Fibroblast of the aortic adventitia (primary cell): ENCODE data around the gene TCERG1. TPM values are rescaled to one million over a fixed set of nuclear protein-coding genes. Genes with fewer than 3 reads are reported as not detected.
A peak's percentile ranks its signal among the peaks of the same experiment; 100 is the strongest.

Source experiments
- DNase-seq: peaks from one replicate; pipeline ENCODE4 v3.0.0-alpha.2; 2010; ENCODE audit warnings: low read depth
- H3K4me3 ChIP-seq: 2 replicates; pipeline ENCODE4 v1.5.1; 2011; ENCODE audit warnings: low read depth, mild to moderate bottlenecking, control low read depth, low read length, moderate library complexity
- total RNA-seq: library from RNA; depleted of rRNA; stranded (reverse); fragments of >200 nt; gene quantifications from 2 replicates; pipeline ENCODE4 v1.2.3, GENCODE V29; 2012; ENCODE audit warnings: low replicate concordance
- TF ChIP-seq, protein P1 (sequence below): IDR thresholded peaks from 2 replicates; pipeline ENCODE4 v1.5.1; 2011; ENCODE audit warnings: mild to moderate bottlenecking, low read length, control low read depth, inconsistent platforms; ENCODE audit not compliant: insufficient read depth

Gene TCERG1
- total RNA-seq, 1 donor: 66.4 TPM

DNA sequence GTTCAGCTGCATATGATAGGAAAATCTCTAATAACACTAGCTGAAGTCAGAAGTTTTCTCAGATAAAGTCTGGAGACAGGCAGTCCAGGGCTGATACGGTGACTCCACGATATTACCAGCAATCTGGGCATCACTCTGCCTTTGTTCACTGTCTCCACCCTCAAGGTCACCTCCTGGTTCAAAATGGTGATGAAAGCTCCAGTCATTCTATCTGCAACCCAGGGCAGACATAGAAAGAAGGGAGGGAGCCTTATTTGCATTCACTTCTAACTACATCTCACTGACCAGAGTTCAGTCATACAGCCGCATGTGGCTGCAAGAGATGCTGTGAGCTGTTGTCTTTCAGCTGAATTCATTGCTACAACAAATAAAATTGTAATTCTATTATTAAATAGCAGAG, 91.3 kb downstream of the TCERG1 start:
- H3K4me3 ChIP-seq: no peak overlapping the region
- TF ChIP-seq, protein P1, sequence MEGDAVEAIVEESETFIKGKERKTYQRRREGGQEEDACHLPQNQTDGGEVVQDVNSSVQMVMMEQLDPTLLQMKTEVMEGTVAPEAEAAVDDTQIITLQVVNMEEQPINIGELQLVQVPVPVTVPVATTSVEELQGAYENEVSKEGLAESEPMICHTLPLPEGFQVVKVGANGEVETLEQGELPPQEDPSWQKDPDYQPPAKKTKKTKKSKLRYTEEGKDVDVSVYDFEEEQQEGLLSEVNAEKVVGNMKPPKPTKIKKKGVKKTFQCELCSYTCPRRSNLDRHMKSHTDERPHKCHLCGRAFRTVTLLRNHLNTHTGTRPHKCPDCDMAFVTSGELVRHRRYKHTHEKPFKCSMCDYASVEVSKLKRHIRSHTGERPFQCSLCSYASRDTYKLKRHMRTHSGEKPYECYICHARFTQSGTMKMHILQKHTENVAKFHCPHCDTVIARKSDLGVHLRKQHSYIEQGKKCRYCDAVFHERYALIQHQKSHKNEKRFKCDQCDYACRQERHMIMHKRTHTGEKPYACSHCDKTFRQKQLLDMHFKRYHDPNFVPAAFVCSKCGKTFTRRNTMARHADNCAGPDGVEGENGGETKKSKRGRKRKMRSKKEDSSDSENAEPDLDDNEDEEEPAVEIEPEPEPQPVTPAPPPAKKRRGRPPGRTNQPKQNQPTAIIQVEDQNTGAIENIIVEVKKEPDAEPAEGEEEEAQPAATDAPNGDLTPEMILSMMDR: no peak
- DNase-seq: no peak

- no peak overlapping the region for H3K4me3 ChIP-seq
- TF ChIP-seq, protein P1: no peak
Measured at GRCh38 chr5:146539973-146540372, 92.8 kb downstream of the TCERG1 start.

DNA sequence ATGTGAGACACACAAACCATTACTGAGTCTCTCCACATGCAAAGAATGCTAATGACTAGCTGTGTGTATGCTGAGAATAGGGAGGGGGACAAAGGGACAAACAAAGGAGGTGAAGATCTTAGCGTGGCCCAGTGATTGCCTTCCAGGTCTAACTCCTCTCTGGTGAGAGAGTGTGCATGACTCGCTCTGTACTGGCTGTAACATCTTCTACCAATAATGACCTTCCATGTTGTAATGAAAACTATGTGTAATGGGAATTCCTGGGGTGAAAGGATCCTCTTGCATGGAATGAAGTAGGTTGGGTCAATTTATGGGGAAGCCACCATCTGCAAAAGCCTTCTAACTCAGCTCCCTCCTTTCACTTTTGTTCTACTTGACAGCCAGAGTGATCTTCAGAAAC, 93.3 kb downstream of the TCERG1 start:
- DNase-seq: no peak
- H3K4me3 ChIP-seq: no peak overlapping the region
- TF ChIP-seq, protein P1: no peak

More at GRCh38 chr5:146539973-146540372, 92.8 kb downstream of the TCERG1 start:
- DNase-seq: no peak

DNA sequence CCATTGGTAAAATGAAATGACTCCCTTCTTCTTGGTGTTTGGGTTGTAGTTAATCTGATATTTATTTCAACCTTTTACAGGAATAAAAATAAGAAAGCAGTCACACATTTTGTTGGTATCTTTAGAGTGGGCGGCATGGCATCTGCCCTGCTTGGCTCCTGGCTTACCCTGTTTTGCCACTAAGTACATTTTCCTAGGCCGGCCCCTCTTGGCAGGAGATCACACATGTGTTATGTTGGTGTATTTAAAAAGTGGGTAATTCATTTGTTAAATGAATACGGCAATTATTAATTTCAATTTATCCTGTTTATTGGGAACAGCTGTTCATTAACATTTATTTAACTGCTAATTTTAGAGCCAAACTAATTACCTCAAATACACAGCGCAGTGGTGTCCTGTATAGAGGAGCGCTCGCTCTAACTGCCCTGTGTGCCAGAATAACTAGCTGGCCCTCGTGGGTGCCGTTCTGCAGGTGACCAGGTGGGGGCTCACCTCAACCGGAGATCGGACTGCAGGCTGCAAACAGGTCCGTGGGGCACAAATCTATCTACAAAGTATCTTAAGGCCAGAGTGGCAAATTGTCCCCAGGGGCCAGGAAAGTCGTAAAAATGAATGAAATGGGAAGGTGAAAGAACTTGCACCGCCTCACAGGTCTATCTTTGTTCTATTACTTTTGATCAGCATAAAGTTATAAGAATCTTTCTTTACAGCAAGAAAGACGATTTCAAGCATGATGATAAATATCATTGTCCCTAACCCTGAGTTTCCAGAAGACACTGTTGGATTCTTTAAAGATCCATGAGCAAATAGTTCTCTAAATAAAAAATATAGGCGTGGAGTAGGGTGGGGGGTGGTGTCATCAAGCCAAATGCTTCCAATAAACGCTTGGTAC, 95.1 kb downstream of the TCERG1 start:
- peak; percentile 62 for DNase-seq
- TF ChIP-seq, protein P1: peak; percentile 90
- no peak overlapping the region for H3K4me3 ChIP-seq

DNA sequence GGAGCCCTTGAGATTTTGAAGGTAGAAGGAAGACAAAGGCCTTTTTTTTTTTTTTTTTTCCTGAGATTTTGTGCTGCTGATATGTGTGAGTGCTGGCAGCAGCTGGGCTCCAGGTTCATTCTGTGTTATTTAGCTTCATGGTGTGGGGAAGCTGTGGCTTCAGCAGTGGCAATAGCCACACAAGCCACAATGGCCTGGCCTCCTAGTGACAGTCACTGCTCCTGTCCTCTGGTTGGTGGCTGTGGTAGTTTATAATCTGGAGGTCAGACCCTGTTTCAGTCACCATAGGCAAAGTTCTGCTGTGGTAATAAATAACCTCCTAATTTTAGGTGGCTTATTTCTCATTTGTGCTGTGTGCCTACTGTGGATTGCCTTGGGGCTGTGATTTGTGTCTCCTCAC, 97.1 kb downstream of the TCERG1 start:
- TF ChIP-seq, protein P1: no peak
- no peak for DNase-seq
- H3K4me3 ChIP-seq: no peak overlapping the region

DNA sequence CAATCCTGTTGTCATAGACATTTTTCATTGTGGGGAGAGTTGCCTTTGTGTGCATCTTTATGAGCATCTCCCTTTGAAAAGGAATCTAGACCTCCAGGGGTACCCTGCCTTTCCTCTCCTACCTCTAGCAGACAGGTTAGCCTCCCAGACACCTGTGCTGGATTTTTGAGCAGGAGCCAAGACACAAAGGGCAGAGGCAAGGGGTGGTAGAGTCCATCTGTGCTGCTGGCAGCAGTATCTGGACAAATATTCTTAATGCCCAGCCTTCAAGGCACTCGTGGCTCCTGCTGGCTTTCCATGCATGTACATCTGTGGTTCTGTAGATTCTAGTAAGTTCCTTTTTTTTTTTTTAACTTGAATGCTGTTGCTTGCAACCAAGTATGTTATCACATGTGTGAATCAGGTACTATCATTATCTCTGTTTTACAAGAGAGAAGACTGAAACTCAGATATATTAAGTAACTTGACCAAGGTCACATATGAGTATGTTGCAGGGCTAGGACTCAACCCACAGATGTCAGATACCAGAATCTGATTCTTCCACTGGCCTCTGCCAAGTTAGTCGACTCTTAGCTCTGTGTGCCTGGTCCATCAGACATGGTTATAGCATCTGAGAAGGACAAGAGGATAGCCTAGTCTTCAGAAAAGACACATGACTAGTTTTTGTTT, 101.8 kb downstream of the TCERG1 start:
- DNase-seq: no peak
- TF ChIP-seq, protein P1: no peak
- no peak overlapping the region for H3K4me3 ChIP-seq
